Epithelial cell of proximal tubule (primary cell): ENCODE measurements around the gene ROPN1L. TPM values are rescaled to one million over a fixed set of nuclear protein-coding genes. Genes with fewer than 3 reads are reported as not detected.

ENCODE experiments used
- DNase-seq: peaks from one replicate; pipeline ENCODE4 v3.0.0-alpha.2; 2011; ENCODE audit warnings: low read depth
- H3K4me3 ChIP-seq: 2 replicates; pipeline ENCODE4 v1.5.1; 2011; ENCODE audit warnings: low read depth, mild to moderate bottlenecking, low read length
- CTCF ChIP-seq: conservative IDR thresholded peaks from 2 replicates; pipeline ENCODE4 v1.5.1; 2012; ENCODE audit warnings: low read depth, mild to moderate bottlenecking, low read length
- total RNA-seq: library from RNA; depleted of rRNA; stranded (reverse); fragments of >200 nt; gene quantifications from 2 replicates; pipeline ENCODE4 v1.2.3, GENCODE V29; 2015

ROPN1L gene
- total RNA-seq, 1 donor from 2014 or later = not detected

GRCh38 chr5:10418654-10419345, 22.9 kb upstream of the ROPN1L start:
- DNase-seq = no peak
- TF ChIP-seq CTCF = no peak
- no peak overlapping the region for H3K4me3 ChIP-seq

- TF ChIP-seq CTCF = no peak
- H3K4me3 ChIP-seq = no peak overlapping the region
- DNase-seq = no peak
These were observed 21.2 kb upstream of the ROPN1L start for GRCh38 chr5:10420468-10420867.

GRCh38 chr5:10420932-10421331, 20.7 kb upstream of the ROPN1L start:
- no peak overlapping the region for H3K4me3 ChIP-seq
- TF ChIP-seq CTCF = no peak
- DNase-seq = no peak

DNA sequence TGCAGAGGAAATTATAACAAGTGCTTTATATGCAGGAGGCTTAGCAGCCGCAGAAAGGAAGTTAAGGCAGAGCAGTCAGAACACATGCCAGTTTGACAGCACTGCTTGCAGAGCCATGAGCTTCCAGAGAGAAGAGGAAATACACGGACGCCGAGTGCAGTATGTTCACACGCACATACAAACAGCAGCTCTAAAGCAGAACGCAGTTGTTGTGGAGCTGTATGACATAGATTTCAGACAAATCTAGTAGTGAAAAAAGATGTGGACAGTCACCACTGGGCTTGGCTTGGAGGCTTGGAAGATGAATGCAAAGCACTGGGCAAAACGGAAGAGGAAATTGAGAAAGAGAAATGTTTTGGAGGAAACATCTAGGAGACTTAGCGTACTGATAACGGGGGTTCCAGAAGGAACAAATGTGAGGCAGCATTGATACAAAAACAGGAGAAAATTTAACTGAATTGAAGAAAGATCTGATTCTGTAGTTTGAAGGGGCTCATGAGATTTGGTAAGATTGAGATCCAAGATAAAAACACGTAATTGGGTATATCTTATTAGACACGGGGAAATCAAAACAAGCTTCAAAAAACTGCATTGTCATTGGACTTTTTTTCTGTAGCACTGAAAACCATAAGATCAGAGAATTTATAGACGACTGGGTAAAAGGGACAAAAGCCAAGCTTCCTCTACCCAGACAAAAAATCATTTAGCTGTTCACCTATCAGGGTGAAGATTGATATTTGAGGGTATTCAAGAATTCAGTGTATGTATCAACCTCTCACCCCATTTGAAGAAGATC, 19.6 kb upstream of the ROPN1L start:
- no peak for DNase-seq
- TF ChIP-seq CTCF = no peak
- H3K4me3 ChIP-seq = no peak overlapping the region

GRCh38 chr5:10423022-10423421, 18.7 kb upstream of the ROPN1L start:
- no peak for DNase-seq
- no peak overlapping the region for H3K4me3 ChIP-seq
- no peak for TF ChIP-seq CTCF

- no peak for DNase-seq
- TF ChIP-seq CTCF = peak; percentile 71
- no peak overlapping the region for H3K4me3 ChIP-seq
These were observed 17.5 kb upstream of the ROPN1L start for GRCh38 chr5:10424124-10424731.
